NK-92 treated with Interleukin-12 subunit alpha and Interleukin-12 subunit beta, amount 100 ng/mL, for 24 hours (cell line): Measurements from ENCODE around the gene ZNF593OS.

Experiments
- DNase-seq: peaks from one replicate; lab custom pipeline; 2025; lab: John Stamatoyannopoulos, UW

Gene ZNF593OS

GRCh38 chr1:26171084-26172072, at the start of gene ZNF593OS:
Gene ZNF593OS, minus strand, starts transcription at chr1:26171832. Its CDS starts 171 bp downstream, at chr1:26171661.
- DNase-seq, result no peak

GRCh38 chr1:26221094-26221493, 49.5 kb upstream of the ZNF593OS start:
- DNase-seq, result no peak

GRCh38 chr1:26220199-26220912, 48.7 kb upstream of the ZNF593OS start:
- no peak for DNase-seq

- DNase-seq, result no peak
Measured at GRCh38 chr1:26218906-26219494, 47.4 kb upstream of the ZNF593OS start.

GRCh38 chr1:26215246-26215645, 43.6 kb upstream of the ZNF593OS start:
- no peak for DNase-seq

- DNase-seq, result no peak
Measured at GRCh38 chr1:26213335-26213905, 41.8 kb upstream of the ZNF593OS start.

GRCh38 chr1:26212726-26213125, 41.1 kb upstream of the ZNF593OS start:
- no peak for DNase-seq

- no peak for DNase-seq
Measured at GRCh38 chr1:26210147-26210870, 38.7 kb upstream of the ZNF593OS start.

GRCh38 chr1:26203642-26204318, 32.1 kb upstream of the ZNF593OS start:
- no peak for DNase-seq

- no peak for DNase-seq
Measured at GRCh38 chr1:26200413-26200812, 28.8 kb upstream of the ZNF593OS start.

- DNase-seq, result no peak
Measured at GRCh38 chr1:26197813-26198212, 26.2 kb upstream of the ZNF593OS start.

- DNase-seq, result no peak
Measured at GRCh38 chr1:26197301-26197700, 25.7 kb upstream of the ZNF593OS start.

- DNase-seq, result no peak
Measured at GRCh38 chr1:26195805-26196204, 24.2 kb upstream of the ZNF593OS start.

GRCh38 chr1:26191739-26192138, 20.1 kb upstream of the ZNF593OS start:
- no peak for DNase-seq

GRCh38 chr1:26190373-26190987, 18.8 kb upstream of the ZNF593OS start, which contains the start of gene CATSPER4:
Gene CATSPER4, plus strand, starts transcription at chr1:26190602. Its CDS starts 26 bp downstream, at chr1:26190628.
- DNase-seq, result no peak

GRCh38 chr1:26189751-26190275, 18.2 kb upstream of the ZNF593OS start:
- no peak for DNase-seq

- DNase-seq, result no peak
Measured at GRCh38 chr1:26189331-26189730, 17.7 kb upstream of the ZNF593OS start.

- no peak for DNase-seq
Measured at GRCh38 chr1:26188477-26188876, 16.8 kb upstream of the ZNF593OS start.

GRCh38 chr1:26187882-26188281, 16.2 kb upstream of the ZNF593OS start:
- no peak for DNase-seq

GRCh38 chr1:26184883-26185282, 13.3 kb upstream of the ZNF593OS start:
- DNase-seq, result no peak
